ENCODE measurements around the gene CPLX1.

The CPLX1 gene

DNA sequence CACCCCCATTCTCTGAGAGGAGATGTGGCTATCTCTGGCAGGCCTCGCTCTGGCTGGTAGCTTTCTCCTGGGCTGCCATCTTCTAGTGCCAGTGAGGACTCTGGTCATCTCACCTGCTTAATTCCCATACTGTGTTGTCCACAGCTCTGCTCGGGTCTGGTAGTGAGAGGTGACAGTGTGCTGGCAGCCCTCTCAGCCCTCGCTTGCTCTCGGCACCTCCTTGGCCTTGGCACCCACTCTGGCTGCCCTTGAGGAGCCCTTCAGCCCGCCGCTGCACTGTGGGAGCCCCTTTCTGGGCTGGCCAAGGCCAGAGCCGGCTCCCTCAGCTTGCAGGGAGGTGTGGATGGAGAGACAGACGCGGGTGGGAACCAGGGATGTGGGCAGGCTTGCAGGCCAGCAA, 52.7 kb downstream of the CPLX1 start:
- TF ChIP-seq, protein P1, sequence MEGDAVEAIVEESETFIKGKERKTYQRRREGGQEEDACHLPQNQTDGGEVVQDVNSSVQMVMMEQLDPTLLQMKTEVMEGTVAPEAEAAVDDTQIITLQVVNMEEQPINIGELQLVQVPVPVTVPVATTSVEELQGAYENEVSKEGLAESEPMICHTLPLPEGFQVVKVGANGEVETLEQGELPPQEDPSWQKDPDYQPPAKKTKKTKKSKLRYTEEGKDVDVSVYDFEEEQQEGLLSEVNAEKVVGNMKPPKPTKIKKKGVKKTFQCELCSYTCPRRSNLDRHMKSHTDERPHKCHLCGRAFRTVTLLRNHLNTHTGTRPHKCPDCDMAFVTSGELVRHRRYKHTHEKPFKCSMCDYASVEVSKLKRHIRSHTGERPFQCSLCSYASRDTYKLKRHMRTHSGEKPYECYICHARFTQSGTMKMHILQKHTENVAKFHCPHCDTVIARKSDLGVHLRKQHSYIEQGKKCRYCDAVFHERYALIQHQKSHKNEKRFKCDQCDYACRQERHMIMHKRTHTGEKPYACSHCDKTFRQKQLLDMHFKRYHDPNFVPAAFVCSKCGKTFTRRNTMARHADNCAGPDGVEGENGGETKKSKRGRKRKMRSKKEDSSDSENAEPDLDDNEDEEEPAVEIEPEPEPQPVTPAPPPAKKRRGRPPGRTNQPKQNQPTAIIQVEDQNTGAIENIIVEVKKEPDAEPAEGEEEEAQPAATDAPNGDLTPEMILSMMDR (IDR thresholded peaks at IDR 0.05; ENCODE audit: low read depth, low read length, missing control alignments): no peak
- H3K4me3 ChIP-seq (ENCODE audit: low read depth, low read length): no peak overlapping the region
- in situ Hi-C loops (cut with HindIII; ENCODE audit: low sequenced_read_pairs): no loop called here
- no peak for DNase-seq (ENCODE audit: low read depth)

DNA sequence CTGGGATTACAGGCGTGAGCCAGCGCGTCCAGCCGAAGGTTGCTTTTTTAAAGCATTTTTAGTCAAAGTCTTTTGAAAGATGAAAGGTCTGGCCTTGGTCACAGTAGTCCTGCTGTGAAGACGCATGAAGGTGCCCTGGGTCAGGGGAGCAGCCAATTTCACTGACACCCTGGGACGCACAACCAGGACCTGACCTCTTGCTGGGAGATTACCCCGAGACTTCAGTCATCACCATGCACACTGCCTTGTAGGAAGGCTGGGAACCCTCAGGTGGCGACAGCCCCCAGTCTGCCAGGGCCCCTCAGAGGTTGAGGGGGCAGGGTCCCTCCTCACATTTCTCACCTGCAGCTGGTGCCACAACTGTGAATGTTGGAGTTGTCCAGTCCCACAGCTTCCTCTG, 53.2 kb downstream of the CPLX1 start:
- H3K4me3 ChIP-seq (ENCODE audit: low read depth, low read length): no peak overlapping the region
- no peak for DNase-seq (ENCODE audit: low read depth)
- in situ Hi-C loops (cut with HindIII; ENCODE audit: low sequenced_read_pairs): no loop called here
- TF ChIP-seq, protein P1 (IDR thresholded peaks at IDR 0.05; ENCODE audit: low read depth, low read length, missing control alignments): no peak

DNA sequence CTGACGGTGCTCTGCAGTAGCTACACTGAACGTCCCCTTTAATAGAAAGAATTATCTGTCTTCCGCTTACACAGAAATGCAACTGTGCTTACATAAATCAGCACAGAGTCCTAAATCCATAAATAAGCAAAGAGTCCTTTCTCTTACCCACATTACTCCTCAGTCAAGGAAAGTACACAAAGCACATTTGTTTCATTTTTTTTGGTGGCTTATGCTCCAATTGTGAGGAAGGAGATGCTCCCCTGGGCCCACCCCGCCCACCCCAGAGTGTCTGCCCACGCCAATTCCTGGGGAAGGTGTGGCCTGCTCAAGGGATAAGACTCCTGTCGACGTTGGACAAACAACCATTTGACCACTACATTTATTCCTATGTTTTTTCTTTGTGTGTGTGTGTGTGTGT, 53.8 kb downstream of the CPLX1 start:
- no peak for DNase-seq (ENCODE audit: low read depth)
- H3K4me3 ChIP-seq (ENCODE audit: low read depth, low read length): no peak overlapping the region
- in situ Hi-C loops (cut with HindIII; ENCODE audit: low sequenced_read_pairs): no loop called here
- TF ChIP-seq, protein P1 (IDR thresholded peaks at IDR 0.05; ENCODE audit: low read depth, low read length, missing control alignments): no peak

DNA sequence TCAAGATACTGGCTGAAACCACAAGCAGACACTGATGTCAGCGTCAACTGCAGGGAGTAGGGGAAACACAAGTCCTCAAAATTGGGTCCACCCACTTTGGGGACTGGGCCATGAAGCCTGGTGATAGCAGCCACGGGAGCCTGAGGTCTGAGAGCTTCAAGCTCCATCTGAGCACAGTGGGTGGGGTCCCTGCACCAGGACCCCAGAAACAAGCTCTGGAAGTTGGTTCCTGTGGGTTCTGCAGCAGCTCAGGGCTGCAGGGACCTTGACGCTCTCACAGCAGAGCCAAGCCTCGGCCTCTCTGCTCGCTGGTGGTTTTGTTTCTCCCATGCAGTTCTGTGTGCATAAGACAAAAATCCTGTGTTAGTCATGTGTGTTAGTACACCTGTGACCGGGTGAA, 54.5 kb downstream of the CPLX1 start:
- in situ Hi-C loops (cut with HindIII; ENCODE audit: low sequenced_read_pairs): no loop called here
- H3K4me3 ChIP-seq (ENCODE audit: low read depth, low read length): no peak overlapping the region
- TF ChIP-seq, protein P1 (IDR thresholded peaks at IDR 0.05; ENCODE audit: low read depth, low read length, missing control alignments): no peak
- DNase-seq (ENCODE audit: low read depth): no peak

DNA sequence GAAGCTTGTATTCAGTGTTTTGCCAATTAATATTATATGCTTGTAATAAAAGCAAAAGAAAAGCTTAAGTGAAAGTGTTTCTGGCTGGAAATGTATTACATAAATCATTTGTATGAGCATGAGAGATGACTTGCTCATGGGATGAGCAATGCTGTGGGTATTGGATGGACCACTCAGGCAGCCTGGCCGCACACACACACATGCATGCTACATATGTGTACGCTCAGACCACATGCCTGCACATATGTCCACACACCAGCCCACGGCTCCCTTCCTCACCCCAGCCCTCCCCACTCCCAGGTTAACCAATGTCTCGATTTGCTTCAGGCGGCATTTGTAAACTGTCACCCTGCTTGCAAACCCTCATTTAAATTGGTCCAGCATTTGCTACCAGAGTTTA, 55.9 kb downstream of the CPLX1 start:
- H3K4me3 ChIP-seq (ENCODE audit: low read depth, low read length): no peak overlapping the region
- in situ Hi-C loops (cut with HindIII; ENCODE audit: low sequenced_read_pairs): no loop called here
- no peak for DNase-seq (ENCODE audit: low read depth)
- TF ChIP-seq, protein P1 (IDR thresholded peaks at IDR 0.05; ENCODE audit: low read depth, low read length, missing control alignments): no peak

DNA sequence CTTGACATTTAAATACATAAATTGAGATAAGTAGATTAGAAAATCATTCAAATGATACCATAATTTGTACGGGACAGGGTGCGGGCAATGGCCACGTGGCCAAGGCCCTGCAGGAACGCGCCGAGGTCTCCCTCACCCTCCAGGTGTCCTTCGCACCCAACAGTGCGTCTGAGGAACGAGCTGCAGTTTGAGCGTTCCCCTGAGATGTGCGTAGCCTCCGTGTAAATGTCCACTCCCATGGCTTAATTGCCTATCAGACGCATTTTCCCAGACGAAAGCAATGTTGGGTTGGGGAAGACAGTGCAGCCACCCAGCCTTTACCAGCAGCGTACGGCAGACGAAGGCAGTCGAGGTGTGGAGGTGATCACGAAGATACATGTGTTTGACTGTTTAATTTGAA, 56.4 kb downstream of the CPLX1 start:
- TF ChIP-seq, protein P1 (IDR thresholded peaks at IDR 0.05; ENCODE audit: low read depth, low read length, missing control alignments): no peak
- in situ Hi-C loops (cut with HindIII; ENCODE audit: low sequenced_read_pairs): loop anchor here (5.0 kb wide), 1 partner anchor 78 kb away; no protein-coding TSS in a partner anchor
- no peak for DNase-seq (ENCODE audit: low read depth)
- no peak overlapping the region for H3K4me3 ChIP-seq (ENCODE audit: low read depth, low read length)

DNA sequence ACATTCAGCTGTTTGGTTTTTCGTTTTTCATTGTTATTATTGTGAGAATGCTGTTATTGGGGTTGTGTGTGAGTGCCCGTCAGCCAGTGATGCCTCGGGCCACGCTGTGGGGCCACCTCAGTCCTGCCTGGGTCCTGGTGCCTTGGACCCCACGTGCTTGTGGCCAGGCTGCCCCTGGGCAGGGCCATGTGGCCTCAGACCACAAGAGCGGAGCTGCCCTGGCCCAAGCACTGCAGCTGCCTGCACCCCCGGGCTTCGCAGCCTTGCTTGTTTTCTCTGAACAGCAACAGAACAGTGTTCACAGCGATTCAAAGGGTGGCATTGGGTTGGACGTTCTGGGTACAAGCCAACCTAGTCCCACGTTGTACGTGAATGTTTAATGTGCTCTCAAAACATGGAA, 56.9 kb downstream of the CPLX1 start:
- no peak for DNase-seq (ENCODE audit: low read depth)
- H3K4me3 ChIP-seq (ENCODE audit: low read depth, low read length): no peak overlapping the region
- TF ChIP-seq, protein P1 (IDR thresholded peaks at IDR 0.05; ENCODE audit: low read depth, low read length, missing control alignments): no peak
- in situ Hi-C loops (cut with HindIII; ENCODE audit: low sequenced_read_pairs): loop anchor here (5.0 kb wide), 1 partner anchor 78 kb away; no protein-coding TSS in a partner anchor
